Fibroblast of skin of back (primary cell): ENCODE data around the gene NUDT4B. TPM values are rescaled to one million over a fixed set of nuclear protein-coding genes. Genes with fewer than 3 reads are reported as not detected.
"Not testable (repeated sequence)": the region's sequence is repeated elsewhere in the genome, so short reads cannot be mapped to it uniquely, and the experiment has no call there.

Experiments
- DNase-seq: peaks from one replicate; pipeline ENCODE4 v3.0.0-alpha.2; 2013
- polyA plus RNA-seq, 2 experiments: library from polyadenylated mRNA; unstranded; fragments of 120-200 nt; gene quantifications; one replicate each; pipeline ENCODE4 v1.2.1, GENCODE V29; 2013; ENCODE audit not compliant: insufficient read length in 2 of 2

NUDT4B gene
- 1.4 TPM for polyA plus RNA-seq (2013, experiment 1 of 2; ENCODE audit: insufficient read length)
- not detected for polyA plus RNA-seq (2013, experiment 2 of 2; ENCODE audit: insufficient read length)

DNA sequence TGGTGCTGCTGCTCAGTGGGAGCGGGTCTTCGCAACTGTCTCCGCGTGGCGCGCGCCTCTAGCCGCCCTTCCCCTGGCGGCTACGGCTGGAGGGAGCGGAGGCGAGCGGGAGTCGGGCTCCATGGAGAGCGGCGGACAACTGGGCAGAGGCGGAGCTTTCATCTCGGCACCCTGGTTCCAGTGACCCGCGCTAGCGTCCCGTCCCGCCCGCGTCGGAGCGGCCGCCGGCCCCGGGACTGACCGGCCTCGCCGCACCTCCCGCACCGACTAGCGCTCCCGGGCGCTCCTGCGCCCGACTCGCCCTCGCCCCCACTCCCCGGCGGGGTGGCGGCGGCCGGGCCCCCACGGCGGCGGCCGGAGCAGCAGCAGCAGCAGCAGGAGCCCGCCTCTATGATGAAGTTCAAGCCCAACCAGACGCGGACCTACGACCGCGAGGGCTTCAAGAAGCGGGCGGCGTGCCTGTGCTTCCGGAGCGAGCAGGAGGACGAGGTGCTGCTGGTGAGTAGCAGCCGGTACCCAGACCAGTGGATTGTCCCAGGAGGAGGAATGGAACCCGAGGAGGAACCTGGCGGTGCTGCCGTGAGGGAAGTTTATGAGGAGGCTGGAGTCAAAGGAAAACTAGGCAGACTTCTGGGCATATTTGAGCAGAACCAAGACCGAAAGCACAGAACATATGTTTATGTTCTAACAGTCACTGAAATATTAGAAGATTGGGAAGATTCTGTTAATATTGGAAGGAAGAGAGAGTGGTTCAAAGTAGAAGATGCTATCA, at the start of gene NUDT4B:
Gene NUDT4B, plus strand, starts transcription at position 212 of the 772 bp plus-strand sequence. Its CDS starts 179 bp downstream, at position 391.
- not testable (repeated sequence) for DNase-seq

DNA sequence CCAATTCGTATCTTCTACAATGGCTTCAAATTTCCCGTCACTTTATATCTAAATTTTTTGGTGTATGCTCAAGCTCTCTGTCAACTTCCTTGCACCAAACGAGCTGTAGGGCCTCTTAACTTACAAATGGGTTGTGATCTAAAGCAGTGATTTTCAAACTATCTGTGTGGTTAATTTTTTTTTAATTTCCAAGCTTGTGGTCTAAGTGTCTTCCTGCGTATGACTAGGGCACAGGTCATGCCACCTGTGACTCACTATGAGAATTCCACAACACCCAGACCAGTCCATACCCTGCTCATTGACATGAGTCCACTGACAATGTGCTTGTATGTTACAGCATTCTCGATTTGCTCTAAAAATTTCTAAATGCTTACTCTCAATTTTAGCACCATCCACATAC, 49.2 kb upstream of the NUDT4B start:
- DNase-seq, result not testable (repeated sequence)

DNA sequence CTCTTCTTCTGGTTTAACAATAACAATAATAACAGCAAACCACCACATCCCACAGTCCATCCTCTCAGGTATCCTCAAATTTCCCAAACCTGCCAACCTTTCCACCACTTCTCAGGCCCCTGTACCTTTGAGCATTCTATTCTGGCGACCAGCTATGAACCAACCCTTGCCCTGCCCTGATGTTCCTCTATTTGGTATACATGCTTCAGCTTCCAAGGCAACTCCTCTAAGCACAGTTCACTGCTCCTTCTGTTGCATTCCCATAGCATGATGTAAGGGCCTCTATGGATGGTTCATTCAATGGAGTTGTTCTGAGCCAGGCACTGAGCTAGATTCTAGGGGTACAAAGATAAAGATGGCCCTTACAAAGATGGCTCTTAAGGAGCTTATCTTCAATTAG, 46.3 kb upstream of the NUDT4B start:
- DNase-seq, result not testable (repeated sequence)

DNA sequence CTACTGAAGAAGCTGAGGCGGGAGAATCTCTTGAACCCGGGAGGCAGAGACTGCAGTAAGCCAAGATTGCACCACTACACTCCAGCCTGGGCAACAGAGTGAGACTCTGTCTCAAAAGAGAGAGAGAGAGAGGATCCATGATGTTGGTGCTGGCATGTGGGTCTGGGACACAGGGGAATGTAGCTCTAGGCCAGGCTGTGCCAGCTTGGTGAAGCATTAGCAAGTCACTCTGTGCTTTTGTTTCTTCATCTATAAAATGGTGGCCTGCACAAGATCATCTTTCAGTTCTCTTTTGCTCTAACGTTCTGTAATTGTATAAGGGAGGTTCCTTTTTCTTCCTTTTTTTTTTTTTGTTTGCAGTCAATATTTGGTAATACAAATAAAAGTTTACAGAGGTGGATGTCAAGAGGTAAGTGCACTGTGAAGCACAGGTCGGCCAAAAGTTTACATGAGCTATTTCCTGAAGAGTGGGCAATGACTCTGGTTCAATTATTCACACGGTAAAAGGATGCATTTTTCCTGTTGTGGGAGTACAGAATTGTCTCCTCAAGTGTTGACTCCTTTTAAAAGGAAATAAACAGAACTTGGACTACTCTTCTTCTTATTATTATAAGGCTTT, 44.5 kb upstream of the NUDT4B start:
- DNase-seq, result not testable (repeated sequence)

DNA sequence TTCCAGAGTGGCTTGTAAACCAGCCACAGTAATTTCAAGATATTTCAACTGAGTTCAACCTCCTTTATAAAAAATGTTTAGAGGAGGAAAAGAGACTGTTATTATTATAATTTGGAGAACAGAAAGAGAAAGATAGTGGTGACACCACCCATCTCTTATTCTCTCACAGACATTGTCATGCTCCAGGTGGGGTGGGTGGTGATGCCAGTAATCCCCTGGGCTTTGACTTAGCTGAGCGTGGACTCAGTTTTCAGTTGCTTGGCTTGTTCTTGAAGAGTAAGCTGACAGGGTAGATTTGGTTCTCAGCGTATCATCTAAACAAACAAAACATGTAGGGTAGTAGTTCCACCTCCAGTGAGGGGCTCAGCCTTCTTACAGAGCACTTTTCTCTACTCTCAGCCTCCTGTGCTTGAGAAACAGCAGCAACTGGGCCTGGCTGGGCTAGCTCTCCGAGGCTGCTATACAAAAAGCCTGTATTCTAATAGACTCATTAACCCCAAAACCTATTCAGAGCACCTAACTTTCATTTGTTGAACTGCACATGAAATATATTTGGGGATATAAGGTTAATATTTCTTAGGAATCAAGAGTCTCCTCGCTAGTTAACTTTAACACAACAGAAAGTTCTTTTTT, 43.1 kb upstream of the NUDT4B start:
- not testable (repeated sequence) for DNase-seq

DNA sequence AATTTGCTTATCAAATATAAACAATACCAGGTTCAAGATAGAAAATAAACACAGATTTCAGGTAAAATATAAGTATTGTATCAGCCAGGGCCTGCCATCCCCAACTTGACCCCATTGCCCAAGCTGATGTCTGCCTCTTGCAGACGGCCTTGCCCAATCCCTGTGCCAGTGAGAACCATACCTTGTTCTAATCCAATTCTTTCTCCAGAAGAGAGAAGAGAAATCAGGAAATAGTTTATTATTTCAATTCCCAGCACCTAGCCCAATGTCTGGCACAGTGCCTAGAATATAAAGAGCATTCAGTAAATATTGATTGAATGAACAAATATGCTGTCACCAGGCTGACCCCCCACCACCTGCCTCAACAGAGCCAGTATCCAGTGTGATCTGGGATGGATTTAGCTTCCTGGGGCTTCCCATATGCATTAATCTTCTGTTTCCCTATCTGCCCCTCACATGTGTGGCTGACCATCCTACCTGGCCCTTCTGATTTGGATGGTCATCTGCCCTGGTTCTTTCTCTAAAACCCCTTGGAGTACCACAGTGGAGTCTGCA, 39.7 kb upstream of the NUDT4B start:
- not testable (repeated sequence) for DNase-seq

DNA sequence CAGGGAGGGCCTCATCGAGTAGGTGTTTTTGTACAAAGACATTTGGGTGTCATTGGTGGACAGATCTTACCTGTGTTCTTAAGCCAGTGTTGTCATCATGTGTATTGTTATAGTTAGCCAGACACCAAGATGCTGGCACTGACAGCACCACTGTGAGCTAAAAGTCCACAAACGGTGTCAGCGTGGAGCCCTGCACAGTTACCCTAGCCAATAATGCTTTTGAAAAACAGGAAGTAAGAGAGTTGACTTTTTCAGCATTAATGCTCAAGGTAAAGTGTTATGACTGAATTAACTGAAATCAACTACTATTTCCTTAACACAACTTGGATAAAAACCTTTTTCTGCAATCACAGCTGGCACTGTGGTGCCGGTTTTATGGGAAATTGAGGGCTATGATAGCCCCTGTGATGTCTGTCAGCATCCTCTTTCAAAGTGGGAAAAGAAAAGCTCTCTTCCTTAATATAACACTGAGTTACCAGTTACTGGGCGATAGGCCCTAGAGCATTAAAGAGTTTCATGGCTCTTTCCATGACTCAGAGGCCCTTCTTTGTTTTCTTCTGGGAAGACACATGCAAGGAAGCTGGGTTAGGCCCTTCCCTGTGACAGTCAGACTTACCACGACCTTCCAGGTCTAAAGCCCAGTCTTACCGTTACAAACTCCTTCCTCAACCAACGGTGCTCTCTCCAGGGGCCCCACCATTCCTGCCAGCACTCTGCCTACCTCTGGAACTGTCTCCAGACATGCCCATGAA, 37.6 kb upstream of the NUDT4B start:
- not testable (repeated sequence) for DNase-seq

DNA sequence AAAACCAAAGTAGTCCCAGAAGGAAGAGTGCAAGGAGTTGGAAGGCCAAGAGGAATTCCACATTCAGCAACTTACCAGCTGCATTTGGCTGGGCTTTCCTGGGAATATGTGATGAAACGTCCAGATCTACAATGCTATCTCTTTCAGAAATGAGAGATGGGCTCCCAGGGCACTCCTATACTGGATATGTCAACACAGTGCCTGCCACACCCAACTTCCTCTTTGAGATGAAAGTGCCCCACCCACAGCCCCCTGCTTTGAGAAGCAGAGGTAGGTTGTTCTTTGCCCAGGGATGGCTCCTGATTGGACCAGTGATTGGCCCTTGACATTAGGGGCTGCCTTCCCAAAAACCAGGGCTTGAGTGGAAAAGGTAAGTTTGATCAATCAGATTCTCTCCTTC, 36.2 kb upstream of the NUDT4B start:
- DNase-seq, result not testable (repeated sequence)

DNA sequence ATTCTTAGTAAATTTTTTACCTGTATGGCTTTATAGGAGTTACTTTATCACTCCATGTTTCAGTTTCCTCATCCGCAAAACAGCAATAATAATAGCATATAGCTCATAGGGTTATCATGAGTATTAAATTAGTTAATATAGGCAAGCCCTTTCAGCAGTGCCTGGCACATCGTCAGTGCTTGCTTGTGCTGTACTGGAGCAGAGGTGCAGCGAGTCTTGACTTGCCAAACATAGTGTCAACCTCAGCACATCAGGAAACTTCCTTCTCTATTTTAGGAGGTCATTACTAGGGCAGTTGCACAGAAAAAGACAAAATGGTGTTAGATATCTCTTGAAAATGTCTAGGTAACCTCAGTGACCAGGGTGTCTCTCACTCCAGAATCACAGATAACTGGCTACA, 33.1 kb upstream of the NUDT4B start:
- DNase-seq, result not testable (repeated sequence)

DNA sequence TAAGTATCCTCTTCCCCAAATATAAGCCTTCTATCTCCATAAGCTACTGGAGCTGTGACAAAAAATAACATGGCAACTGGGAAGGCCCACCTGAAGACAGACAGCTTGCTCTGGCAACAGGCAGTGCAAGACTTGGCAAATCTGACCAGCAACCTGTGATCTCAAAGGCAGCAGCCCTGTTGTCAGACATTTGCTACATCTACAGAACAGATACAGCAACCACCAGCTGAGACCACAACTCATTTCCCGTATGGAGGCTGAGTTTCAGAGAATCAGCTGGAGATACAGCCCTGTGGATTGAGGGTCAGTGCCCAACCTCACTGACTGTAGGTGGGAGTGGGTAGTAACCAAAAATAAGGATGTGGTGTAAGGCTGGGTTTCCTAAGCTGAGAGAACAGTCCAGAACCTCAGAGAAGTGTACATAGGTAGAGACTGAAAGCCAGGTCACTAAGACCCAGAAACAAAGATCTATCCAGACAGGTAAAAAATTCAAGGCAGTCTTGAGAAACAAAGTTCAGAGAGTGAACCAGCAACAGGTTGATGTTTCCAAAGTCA, 31.5 kb upstream of the NUDT4B start:
- DNase-seq, result not testable (repeated sequence)

DNA sequence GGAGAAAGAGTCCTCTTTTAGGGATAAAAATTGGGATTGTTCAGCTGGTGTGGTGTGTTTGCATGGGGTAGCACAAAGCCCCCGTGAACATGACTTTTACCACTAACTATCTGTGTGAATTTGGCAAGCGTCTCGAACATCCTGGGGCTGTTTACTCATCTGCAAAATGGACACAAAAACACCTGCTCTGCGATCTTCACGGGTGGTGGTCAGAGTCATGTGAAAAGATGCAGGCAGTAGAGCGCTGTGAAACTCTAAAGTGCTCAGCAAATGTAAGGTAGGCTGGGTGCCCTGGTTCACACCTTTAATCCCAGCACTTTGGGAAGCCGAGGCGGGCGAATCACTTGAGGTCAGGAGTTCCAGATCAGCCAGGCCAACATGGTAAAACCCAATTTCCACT, 27.7 kb upstream of the NUDT4B start:
- DNase-seq, result not testable (repeated sequence)

DNA sequence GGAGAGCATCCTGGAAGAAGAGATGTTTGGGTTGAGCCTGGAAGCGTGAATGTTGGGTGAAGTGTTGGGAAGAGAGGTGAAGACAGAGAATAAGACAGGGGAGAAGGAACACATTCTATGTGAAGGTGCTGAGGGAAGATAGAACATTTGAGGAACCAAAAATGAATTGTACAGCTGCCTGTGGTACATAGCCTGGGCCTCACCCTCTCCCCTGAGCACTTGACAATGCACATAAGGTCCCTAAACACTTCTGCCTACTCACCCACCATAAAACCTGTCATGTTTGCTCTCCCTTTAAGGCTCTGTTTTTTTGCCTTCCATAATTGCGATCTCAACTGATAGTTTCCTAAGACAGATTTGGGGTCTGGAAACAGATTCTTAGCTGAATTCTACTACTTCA, 25.8 kb upstream of the NUDT4B start:
- DNase-seq, result not testable (repeated sequence)

DNA sequence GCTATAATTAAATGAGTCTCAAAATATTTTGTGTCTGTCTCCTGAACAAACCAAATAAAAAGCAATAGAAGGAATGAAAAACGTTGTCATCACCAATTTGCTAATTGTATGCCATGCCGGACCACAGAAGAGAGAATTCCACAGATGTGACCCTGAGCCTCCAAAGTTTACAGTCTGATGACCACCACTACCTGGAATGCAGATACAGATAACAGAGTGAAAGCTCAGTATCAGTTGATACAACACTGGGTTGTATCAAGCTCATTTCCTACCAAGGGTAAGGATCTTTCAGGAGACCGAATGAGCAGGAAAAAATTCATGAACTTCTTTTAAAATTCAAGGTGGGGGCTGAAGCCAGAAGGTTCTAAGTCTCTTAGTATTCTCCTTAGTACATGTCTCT, 25.1 kb upstream of the NUDT4B start:
- DNase-seq, result not testable (repeated sequence)

DNA sequence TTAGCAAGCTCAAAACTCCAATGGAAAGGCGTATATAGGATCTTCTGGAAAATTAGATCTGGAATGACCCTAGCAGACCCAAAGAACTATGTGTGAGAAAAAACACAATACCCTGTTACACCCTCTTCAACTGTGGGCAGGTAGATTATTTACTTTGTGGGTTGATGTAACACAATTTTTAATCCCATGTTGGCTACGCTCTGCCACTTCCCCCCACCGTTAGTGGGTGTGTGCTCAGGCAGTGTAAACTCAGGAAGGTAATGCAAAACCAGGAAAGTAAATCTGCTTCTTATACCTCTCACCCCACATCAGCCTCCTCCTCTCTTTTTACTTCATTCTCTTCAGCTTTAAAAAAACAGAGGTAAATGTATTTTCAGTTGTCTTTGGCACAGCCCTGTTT, 23.7 kb upstream of the NUDT4B start:
- DNase-seq, result not testable (repeated sequence)

DNA sequence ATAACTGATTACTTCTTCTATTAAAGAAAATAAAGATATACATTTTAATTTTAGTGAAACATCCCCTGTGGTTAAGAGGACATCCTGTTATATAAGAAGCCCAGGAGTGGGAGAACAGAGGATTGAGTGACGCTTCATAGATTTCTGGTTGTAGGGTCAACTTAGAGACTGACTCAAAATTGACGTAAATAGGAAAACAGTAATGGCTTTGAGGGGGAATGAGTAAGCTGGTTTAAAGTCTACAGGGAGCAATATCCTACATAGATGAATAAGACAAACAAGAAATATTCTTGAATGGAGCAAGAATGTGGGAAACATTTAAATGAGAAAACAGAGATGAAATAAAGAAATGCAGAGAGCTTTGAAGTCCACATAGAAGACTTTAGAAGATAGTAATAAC, 20.7 kb upstream of the NUDT4B start:
- not testable (repeated sequence) for DNase-seq

DNA sequence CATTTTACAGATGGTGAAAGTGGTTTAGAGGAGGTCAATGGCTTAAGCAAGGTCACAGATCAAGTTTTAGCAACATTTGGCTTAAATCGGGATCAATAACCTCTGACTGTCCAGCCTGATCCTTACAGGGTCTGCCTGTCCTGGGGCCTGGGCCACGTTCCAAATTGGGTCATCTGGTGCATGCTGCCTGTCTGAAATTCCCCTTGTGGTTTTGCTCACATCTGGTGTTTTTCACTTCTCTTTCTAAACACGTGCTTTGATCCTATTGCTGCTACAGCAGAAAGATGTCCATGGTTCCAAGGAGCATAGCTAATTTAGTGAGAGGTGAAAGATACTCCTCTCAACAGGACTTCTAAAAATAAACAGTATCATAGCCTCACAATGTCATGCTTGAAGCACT, 19.4 kb upstream of the NUDT4B start:
- not testable (repeated sequence) for DNase-seq

DNA sequence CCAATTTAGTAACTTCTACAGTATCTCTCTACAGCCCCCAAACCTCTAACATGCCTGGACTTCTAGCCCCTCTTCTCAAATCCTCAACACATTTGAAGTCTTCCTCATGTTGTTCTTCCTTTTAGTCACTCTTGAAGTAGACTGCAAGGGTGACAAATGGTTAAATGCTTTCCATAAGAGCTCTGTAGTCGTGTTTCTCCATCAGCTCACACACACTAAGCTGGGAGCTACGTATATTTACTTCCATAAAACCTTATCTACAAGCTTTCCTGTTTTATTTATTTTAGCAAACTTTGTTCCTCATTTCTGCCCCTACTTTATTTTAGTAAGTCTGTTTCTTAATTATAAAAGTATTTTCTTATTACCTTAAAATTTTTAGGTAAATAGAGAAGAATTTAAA, 19.0 kb upstream of the NUDT4B start:
- not testable (repeated sequence) for DNase-seq

DNA sequence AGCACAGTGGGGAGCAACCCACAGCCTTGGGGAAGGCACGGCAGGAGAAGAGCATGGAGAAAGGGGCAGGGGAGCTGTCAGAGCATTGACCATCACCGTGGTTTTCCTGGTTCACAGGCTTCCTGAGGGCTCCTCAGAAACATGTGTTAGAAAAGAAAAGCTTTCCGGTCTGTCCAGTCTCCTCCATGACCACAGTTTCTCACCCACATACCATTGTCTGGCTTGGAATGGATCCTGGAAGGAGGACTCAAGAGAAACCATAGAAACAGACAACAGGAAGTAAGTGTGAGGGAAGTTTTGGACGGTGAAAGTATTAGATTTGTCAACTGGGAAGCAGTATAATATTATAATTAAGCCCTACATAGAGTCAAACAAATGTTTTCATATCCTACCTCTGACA, 16.3 kb upstream of the NUDT4B start:
- not testable (repeated sequence) for DNase-seq

DNA sequence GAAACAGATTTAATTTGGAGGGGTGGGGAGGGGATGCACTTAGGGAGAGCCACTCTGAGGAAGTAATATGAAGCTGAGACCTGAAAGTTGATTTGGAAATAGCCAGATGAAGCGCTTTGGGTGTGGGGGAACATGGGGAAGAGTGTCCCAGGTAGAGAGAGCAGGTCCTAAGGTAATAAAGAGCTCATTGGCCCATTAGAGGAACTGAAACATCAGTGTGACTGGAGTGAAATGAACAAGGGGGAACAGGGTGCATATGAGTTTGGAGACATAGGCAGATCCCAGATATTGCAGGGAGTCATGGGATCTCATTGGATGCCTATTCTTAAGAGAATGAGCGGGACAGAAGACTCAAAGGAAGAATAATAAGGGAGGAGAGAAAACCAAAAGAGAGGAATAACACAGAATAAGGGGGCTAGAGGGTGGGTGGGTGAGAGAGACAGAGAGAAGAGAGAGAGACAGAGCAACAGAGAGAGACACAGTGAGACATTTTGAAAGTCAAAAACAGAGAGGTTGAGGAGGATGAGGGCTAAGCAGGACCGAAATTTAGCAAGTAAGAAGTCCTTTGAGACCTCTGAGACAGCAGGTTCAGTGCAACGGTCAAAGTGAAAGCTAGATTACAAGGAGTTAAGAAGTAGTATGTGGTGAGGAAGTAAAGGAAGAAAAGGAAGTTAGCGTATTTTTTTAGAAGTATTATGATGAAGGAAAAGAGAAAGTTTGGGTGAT, 14.8 kb upstream of the NUDT4B start:
- not testable (repeated sequence) for DNase-seq

DNA sequence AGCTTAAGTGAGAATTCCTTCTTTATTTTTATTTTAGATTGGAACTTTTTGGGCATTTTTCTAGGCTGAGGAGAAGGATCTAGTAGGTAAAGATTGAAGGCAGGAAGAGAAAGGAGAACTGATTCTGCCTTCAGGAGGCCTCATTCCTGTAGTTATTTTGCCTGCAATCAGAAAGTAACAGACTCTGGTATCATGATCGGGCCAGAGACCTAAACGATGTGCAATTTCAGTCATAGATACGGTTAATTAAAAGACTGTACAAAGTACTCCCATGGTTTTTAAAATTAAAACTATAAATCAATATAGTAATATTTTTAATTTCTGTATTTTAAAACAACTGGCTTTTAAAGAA, 14.3 kb upstream of the NUDT4B start:
- not testable (repeated sequence) for DNase-seq

DNA sequence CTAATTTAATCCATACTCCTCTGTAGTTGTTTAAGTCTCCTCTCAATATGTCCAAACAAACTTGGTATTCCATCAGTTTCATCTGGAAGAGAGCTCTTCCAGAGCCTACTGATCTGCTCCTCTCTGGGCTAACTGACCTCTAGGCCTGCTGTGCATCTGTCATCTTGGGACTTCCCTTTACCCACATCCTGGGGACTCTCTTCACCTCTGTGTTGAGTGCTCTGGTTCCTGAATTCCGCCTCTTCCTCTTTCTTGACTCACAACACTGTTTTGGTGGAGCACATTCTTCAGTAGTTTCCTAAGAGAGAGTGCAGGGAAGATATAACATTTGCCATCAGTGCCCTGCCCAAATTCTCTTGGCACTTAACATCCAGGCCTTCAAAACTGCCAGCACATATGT, 13.0 kb upstream of the NUDT4B start:
- not testable (repeated sequence) for DNase-seq
